OCI-LY1 (cell line): Measurements from ENCODE around the gene GAP43.

Experiments used
- EZH2 ChIP-seq: fragments of 200-600 bp; sonication (generic), shearing (Covaris generic); IDR thresholded peaks from 2 replicates; pipeline ENCODE4 v1.8.0; 2017; ENCODE audit warnings: borderline replicate concordance, mixed run types, mild to moderate bottlenecking, antibody characterized with exemption, low read length, moderate library complexity, mixed read lengths
- TF ChIP-seq, protein P1 (sequence below): fragments of 200-600 bp; sonication (generic), shearing (Covaris generic); IDR thresholded peaks from 2 replicates; pipeline ENCODE4 v1.5.1; 2017; ENCODE audit warnings: mild to moderate bottlenecking, antibody characterized with exemption, low read length, moderate library complexity, mixed read lengths

DNA sequence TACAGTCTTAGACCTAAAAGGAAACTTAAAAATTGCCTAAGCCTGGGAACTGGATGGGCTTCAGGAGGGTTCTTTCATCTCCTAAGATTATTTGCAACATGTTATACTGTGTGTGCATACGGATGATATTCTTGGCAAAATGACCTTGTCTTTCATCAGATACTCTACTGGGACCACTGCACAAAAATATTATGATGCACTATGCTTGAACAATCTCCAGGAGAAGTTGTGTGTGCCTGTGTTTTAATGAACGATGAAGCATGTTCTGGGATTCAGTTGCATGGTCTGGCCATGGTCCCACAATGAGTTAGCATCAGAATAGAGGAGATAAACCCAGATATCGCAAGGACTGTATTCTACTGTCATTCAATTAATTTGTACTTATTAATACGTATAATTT is 68.7 kb downstream of the GAP43 start:
- no peak for TF ChIP-seq EZH2
- TF ChIP-seq, protein P1, sequence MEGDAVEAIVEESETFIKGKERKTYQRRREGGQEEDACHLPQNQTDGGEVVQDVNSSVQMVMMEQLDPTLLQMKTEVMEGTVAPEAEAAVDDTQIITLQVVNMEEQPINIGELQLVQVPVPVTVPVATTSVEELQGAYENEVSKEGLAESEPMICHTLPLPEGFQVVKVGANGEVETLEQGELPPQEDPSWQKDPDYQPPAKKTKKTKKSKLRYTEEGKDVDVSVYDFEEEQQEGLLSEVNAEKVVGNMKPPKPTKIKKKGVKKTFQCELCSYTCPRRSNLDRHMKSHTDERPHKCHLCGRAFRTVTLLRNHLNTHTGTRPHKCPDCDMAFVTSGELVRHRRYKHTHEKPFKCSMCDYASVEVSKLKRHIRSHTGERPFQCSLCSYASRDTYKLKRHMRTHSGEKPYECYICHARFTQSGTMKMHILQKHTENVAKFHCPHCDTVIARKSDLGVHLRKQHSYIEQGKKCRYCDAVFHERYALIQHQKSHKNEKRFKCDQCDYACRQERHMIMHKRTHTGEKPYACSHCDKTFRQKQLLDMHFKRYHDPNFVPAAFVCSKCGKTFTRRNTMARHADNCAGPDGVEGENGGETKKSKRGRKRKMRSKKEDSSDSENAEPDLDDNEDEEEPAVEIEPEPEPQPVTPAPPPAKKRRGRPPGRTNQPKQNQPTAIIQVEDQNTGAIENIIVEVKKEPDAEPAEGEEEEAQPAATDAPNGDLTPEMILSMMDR: no peak
